Chondrocyte (in vitro differentiated cells): Measurements from ENCODE around the gene AXDND1. TPM values are rescaled to one million over a fixed set of nuclear protein-coding genes. Genes with fewer than 3 reads are reported as not detected.

Experiments used
- DNase-seq: peaks from one replicate; pipeline ENCODE4 v3.0.0; 2021; ENCODE audit warnings: mixed read lengths, low spot score
- H3K27ac Mint-ChIP-seq: one replicate; pipeline ENCODE4 v1.8.0; 2021; ENCODE audit warnings: mild to moderate bottlenecking, moderate library complexity, mixed read lengths; ENCODE audit not compliant: unreplicated experiment
- H3K27me3 Mint-ChIP-seq: 2 replicates; pipeline ENCODE4 v1.8.0; 2021; ENCODE audit warnings: low read depth, mixed read lengths
- H3K36me3 Mint-ChIP-seq: 2 replicates; pipeline ENCODE4 v1.8.0; 2021; ENCODE audit warnings: low read depth, mixed read lengths
- H3K4me1 Mint-ChIP-seq: 2 replicates; pipeline ENCODE4 v1.8.0; 2021; ENCODE audit warnings: low read depth, mild to moderate bottlenecking, mixed read lengths
- H3K4me3 Mint-ChIP-seq: one replicate; pipeline ENCODE4 v1.8.0; 2021; ENCODE audit warnings: mild to moderate bottlenecking, moderate library complexity, mixed read lengths; ENCODE audit not compliant: unreplicated experiment
- H3K9me3 Mint-ChIP-seq: 2 replicates; pipeline ENCODE4 v1.8.0; 2021; ENCODE audit warnings: low read depth, mixed read lengths
- CTCF ChIP-seq: fragments of 200-600 bp; sonication (generic); IDR thresholded peaks from 2 replicates; pipeline ENCODE4 v1.5.0; 2021; ENCODE audit warnings: antibody characterized with exemption, mild to moderate bottlenecking, moderate library complexity
- total RNA-seq: library from RNA; stranded (reverse); gene quantifications from 3 replicates; pipeline ENCODE4 v1.2.1, GENCODE V29; 2021

The AXDND1 gene
- total RNA-seq, 1 donor from 2014 or later: 0.20 TPM

- Mint-ChIP-seq H3K36me3 (no peaks in the 10 kb centered on the region), H3K27me3 (peaks cover 61% of the 10 kb centered on the region), H3K4me3 (no peak overlapping the region), H3K4me1 (no peaks in the 10 kb centered on the region), H3K9me3 (no peaks in the 10 kb centered on the region), H3K27ac (no peak overlapping the region)
- no peak for DNase-seq
- TF ChIP-seq CTCF: no peak
These were observed 210.7 kb downstream of the AXDND1 start for GRCh38 chr1:179576509-179576908.

DNA sequence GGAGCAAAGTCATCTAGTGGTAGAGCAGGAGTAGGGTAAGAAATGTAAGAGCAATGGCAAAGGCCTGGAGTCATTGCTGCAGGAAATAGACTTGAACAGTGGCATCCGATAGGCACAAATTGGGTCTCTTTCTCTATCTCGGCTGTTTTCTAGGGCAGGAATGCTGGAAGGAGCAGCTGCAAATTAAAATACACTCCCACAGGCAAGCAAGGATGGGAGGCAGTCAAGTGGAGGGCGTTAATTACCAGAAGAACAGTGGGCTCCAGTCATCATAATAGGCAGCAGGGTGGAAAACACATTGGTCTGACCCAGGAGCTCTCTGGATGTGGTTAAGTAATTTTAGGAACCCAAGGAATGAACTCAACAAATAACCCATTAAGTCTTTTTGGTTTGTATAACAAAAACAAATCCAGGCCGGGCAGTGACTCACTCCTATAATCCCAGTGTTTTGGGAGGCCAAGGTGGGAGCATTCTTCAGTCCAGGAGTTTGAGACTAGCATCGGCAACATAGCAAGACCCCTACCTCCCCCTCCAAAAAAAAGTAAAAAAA, 218.1 kb downstream of the AXDND1 start:
- Mint-ChIP-seq H3K36me3 (no peaks in the 10 kb centered on the region), H3K4me1 (peaks cover 4% of the 10 kb centered on the region), H3K27ac (no peak overlapping the region), H3K4me3 (no peak overlapping the region), H3K9me3 (peaks cover 4% of the 10 kb centered on the region), H3K27me3 (peaks cover 29% of the 10 kb centered on the region)
- no peak for TF ChIP-seq CTCF
- no peak for DNase-seq

GRCh38 chr1:179586107-179586823, 220.5 kb downstream of the AXDND1 start:
- TF ChIP-seq CTCF: peak; percentile 80
- Mint-ChIP-seq H3K27ac (no peak overlapping the region), H3K27me3 (peaks cover 20% of the 10 kb centered on the region), H3K36me3 (no peaks in the 10 kb centered on the region), H3K9me3 (peaks cover 4% of the 10 kb centered on the region), H3K4me1 (peaks cover 4% of the 10 kb centered on the region), H3K4me3 (peak overlapping the region; percentile 60)
- DNase-seq: no peak

DNA sequence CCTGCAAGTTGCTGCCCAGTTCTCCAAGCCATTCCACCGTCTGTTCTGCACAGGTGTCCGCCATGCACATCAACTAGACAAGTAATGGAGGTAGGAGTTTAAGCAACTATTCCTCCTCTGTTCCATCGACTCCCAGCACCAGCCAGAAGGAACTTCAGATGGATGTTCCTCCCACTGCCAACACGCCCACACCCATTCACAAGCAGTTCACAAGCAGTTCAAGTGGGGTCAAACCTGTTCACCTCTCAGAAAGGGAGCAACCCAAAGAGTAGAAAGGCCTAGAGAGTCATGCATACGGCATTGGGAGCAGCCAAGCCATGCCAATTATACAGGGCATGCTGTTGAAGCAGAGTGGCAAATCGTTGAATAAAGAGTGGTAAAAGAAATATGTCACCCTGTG, 221.6 kb downstream of the AXDND1 start:
- no peak for DNase-seq
- Mint-ChIP-seq H3K4me1 (peaks cover 4% of the 10 kb centered on the region), H3K27ac (no peak overlapping the region), H3K4me3 (no peak overlapping the region), H3K9me3 (peaks cover 4% of the 10 kb centered on the region), H3K36me3 (no peaks in the 10 kb centered on the region), H3K27me3 (peaks cover 20% of the 10 kb centered on the region)
- TF ChIP-seq CTCF: no peak

- Mint-ChIP-seq H3K27me3 (peaks cover 21% of the 10 kb centered on the region), H3K36me3 (no peaks in the 10 kb centered on the region), H3K4me1 (peaks cover 4% of the 10 kb centered on the region), H3K4me3 (no peak overlapping the region), H3K27ac (no peak overlapping the region), H3K9me3 (peaks cover 4% of the 10 kb centered on the region)
- DNase-seq: no peak
- no peak for TF ChIP-seq CTCF
These were observed 222.8 kb downstream of the AXDND1 start for GRCh38 chr1:179588425-179589024.
